IPS-20b (cell line): ENCODE data around the gene PDCD6IP.
"Not testable (repeated sequence)": the region's sequence is repeated elsewhere in the genome, so short reads cannot be mapped to it uniquely, and the experiment has no call there.

Source experiments
- H3K27ac ChIP-seq: one replicate; pipeline ENCODE4 v1.5.1; 2013; ENCODE audit warnings: low read length
- H3K27me3 ChIP-seq: 2 replicates; pipeline ENCODE4 v1.6.1; 2013; ENCODE audit warnings: mild to moderate bottlenecking, low read length, inconsistent platforms; ENCODE audit not compliant: insufficient read depth
- H3K36me3 ChIP-seq: 2 replicates; pipeline ENCODE4 v1.6.1; 2013; ENCODE audit warnings: low read depth, mild to moderate bottlenecking, inconsistent platforms, low read length, moderate library complexity; ENCODE audit not compliant: insufficient read depth
- H3K4me1 ChIP-seq: 2 replicates; pipeline ENCODE4 v1.6.1; 2013; ENCODE audit warnings: mild to moderate bottlenecking, control low read depth, inconsistent platforms, low read length, moderate library complexity; ENCODE audit not compliant: insufficient read depth
- H3K4me3 ChIP-seq: 2 replicates; pipeline ENCODE4 v1.5.1; 2013; ENCODE audit warnings: mild to moderate bottlenecking, low read length, inconsistent platforms
- H3K9ac ChIP-seq: 2 replicates; pipeline ENCODE4 v1.6.1; 2013; ENCODE audit warnings: low read depth, mild to moderate bottlenecking, inconsistent platforms, low read length, moderate library complexity
- H3K9me3 ChIP-seq: 2 replicates; pipeline ENCODE4 v1.6.1; 2013; ENCODE audit warnings: mild to moderate bottlenecking, low read depth, low read length, inconsistent platforms; ENCODE audit not compliant: insufficient read depth

The PDCD6IP gene

GRCh38 chr3:33798418-33799201, at the start of gene PDCD6IP:
Gene PDCD6IP, plus strand, starts transcription at chr3:33798630. Its CDS starts 99 bp downstream, at chr3:33798729.
- Histone ChIP-seq H3K4me1 (no peaks in the 10 kb centered on the region; the same call in 1 of the 2 replicates), H3K4me3 (peak within 1 kb of the TSS; percentile 93), H3K36me3 (peaks cover 8% of the 10 kb centered on the region; the same call in 1 of the 2 replicates)

GRCh38 chr3:33749546-33750210, 48.8 kb upstream of the PDCD6IP start:
- Histone ChIP-seq H3K9me3 (peaks cover 13% of the 10 kb centered on the region), H3K9ac (no peak overlapping the region), H3K36me3 (no peaks in the 10 kb centered on the region), H3K27me3 (no peaks in the 10 kb centered on the region), H3K27ac (no peak overlapping the region), H3K4me1 (no peaks in the 10 kb centered on the region; the same call in 1 of the 2 replicates), H3K4me3 (no peak overlapping the region)

More at GRCh38 chr3:33798418-33799201, at the start of gene PDCD6IP:
- Histone ChIP-seq H3K9ac (peak within 1 kb of the TSS; percentile 91; the same call in 1 of the 2 replicates), H3K9me3 (peaks cover 6% of the 10 kb centered on the region), H3K27ac (peak within 1 kb of the TSS; percentile 38), H3K27me3 (no peaks in the 10 kb centered on the region)

- Histone ChIP-seq H3K36me3 (no peaks in the 10 kb centered on the region), H3K9me3 (peaks cover 18% of the 10 kb centered on the region), H3K27me3 (no peaks in the 10 kb centered on the region), H3K9ac (no peak overlapping the region), H3K27ac (no peak overlapping the region), H3K4me1 (no peaks in the 10 kb centered on the region; the same call in 1 of the 2 replicates), H3K4me3 (no peak overlapping the region)
Measured at GRCh38 chr3:33750211-33750548, 48.2 kb upstream of the PDCD6IP start.

DNA sequence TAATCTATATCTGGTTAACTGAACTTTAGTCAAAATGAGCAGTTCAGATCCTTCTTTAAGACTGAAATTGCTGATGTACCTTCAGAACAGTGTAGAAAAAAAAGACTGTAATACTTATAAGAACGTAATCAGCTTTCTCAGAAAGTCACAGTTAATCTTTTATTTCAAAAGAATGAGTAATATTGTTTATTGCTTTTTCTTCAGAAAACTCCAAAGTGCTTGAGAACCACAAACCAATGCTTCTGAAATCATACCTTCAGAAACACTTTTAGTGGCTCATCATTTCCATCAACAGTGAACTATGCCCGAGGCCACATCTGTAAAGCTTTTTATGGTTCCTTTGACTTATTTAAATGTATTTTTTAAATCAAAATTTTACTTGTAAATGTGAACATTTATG, 47.1 kb upstream of the PDCD6IP start:
- Histone ChIP-seq H3K27me3 (no peaks in the 10 kb centered on the region), H3K4me3 (no peak overlapping the region)

DNA sequence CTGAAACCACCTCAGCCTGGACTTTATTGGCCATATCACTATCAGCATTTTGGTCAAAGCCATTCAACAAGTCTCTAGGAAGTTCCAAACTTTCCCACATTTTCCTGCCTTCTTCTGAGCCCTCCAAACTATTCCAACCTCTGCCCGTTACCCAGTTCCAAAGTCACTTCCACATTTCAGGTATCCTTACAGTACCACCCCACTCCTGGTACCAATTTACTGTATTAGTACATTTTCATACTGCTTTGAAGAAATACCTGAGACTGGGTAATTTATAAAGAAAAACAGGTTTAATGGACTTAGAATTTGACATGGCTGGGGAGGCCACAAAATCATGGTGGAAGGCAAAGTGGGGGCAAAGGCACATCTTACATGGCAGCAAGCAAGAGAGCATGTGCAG, 44.0 kb upstream of the PDCD6IP start:
- not testable (repeated sequence) for H3K27ac ChIP-seq, H3K27me3 ChIP-seq, H3K36me3 ChIP-seq, H3K9ac ChIP-seq, H3K4me3 ChIP-seq, H3K4me1 ChIP-seq
- peaks cover 29% of the 10 kb centered on the region for H3K9me3 ChIP-seq

More for the DNA sequence above, 47.1 kb upstream of the PDCD6IP start:
- H3K9ac ChIP-seq, result no peak overlapping the region
- H3K27ac ChIP-seq, result no peak overlapping the region
- peaks cover 21% of the 10 kb centered on the region for H3K9me3 ChIP-seq
- H3K4me1 ChIP-seq, result no peaks in the 10 kb centered on the region; the same call in 1 of the 2 replicates
- H3K36me3 ChIP-seq, result no peaks in the 10 kb centered on the region

DNA sequence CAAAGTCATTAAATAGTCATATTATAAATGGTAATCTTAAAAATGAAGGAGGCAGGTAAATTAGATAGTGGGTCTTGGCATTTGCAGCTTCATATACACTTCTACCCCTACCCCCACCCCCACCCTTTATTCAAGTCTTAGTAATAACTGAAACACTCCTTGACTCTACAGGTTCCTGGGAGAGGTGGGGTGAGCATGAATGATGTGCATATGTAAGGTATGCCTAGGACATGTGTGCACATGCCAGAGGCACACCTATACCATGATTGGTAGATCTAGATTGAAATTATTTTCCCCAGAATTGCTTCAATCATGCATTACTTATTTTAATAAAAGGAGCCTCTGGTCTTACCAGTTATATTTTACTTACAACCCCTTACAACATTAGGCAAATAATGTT, 40.1 kb upstream of the PDCD6IP start:
- Histone ChIP-seq H3K4me1 (no peaks in the 10 kb centered on the region), H3K4me3 (no peak overlapping the region), H3K9me3 (peaks cover 28% of the 10 kb centered on the region), H3K27ac (no peak overlapping the region), H3K27me3 (no peaks in the 10 kb centered on the region), H3K9ac (no peak overlapping the region), H3K36me3 (no peaks in the 10 kb centered on the region)

GRCh38 chr3:33758864-33759263, 39.6 kb upstream of the PDCD6IP start:
- H3K4me1 ChIP-seq, result no peaks in the 10 kb centered on the region
- no peaks in the 10 kb centered on the region for H3K36me3 ChIP-seq
- no peaks in the 10 kb centered on the region for H3K27me3 ChIP-seq
- H3K4me3 ChIP-seq, result no peak overlapping the region
- H3K9ac ChIP-seq, result no peak overlapping the region
- H3K9me3 ChIP-seq, result peaks cover 22% of the 10 kb centered on the region
- H3K27ac ChIP-seq, result no peak overlapping the region

- H3K4me1 ChIP-seq, result no peaks in the 10 kb centered on the region
Measured at GRCh38 chr3:33768578-33769330, 29.7 kb upstream of the PDCD6IP start.

GRCh38 chr3:33773637-33774036, 24.8 kb upstream of the PDCD6IP start:
- Histone ChIP-seq H3K36me3 (no peaks in the 10 kb centered on the region), H3K9me3 (no peaks in the 10 kb centered on the region), H3K4me1 (no peaks in the 10 kb centered on the region), H3K9ac (no peak overlapping the region), H3K27me3 (no peaks in the 10 kb centered on the region), H3K27ac (no peak overlapping the region), H3K4me3 (no peak overlapping the region)

More at GRCh38 chr3:33768578-33769330, 29.7 kb upstream of the PDCD6IP start:
- Histone ChIP-seq H3K4me3 (no peak overlapping the region), H3K36me3 (no peaks in the 10 kb centered on the region), H3K27me3 (no peaks in the 10 kb centered on the region), H3K9ac (no peak overlapping the region), H3K9me3 (no peaks in the 10 kb centered on the region), H3K27ac (no peak overlapping the region)

DNA sequence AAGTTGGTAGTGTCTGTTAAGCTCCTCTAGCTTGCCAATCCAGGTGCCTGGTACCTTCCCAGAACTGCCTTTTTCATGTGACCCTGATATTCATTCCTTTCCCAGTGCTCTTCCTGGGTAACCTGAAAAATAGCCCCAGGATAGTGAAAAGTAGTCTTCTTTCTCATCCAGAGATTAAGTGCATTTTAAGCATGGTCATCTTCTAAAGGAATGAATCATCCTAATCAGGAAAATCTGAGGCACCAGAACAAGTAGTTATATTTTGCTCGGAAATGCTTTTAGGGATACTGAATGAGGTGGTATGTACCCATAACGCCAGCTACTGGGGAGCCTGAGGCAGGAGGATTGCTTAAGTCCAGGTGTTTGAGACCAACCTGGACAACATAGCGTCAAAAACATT, 23.1 kb upstream of the PDCD6IP start:
- Histone ChIP-seq H3K27me3 (no peaks in the 10 kb centered on the region), H3K9ac (no peak overlapping the region), H3K9me3 (no peaks in the 10 kb centered on the region), H3K27ac (no peak overlapping the region), H3K4me3 (no peak overlapping the region), H3K4me1 (no peaks in the 10 kb centered on the region), H3K36me3 (no peaks in the 10 kb centered on the region)

GRCh38 chr3:33777996-33778395, 20.4 kb upstream of the PDCD6IP start:
- Histone ChIP-seq H3K4me1 (no peaks in the 10 kb centered on the region), H3K27me3 (no peaks in the 10 kb centered on the region), H3K9ac (no peak overlapping the region), H3K4me3 (no peak overlapping the region), H3K36me3 (no peaks in the 10 kb centered on the region), H3K9me3 (no peaks in the 10 kb centered on the region), H3K27ac (no peak overlapping the region)
